ENCODE measurements around the gene ACTR3C.
"Not testable (repeated sequence)": the region's sequence is repeated elsewhere in the genome, so short reads cannot be mapped to it uniquely, and the experiment has no call there.

The ACTR3C gene

DNA sequence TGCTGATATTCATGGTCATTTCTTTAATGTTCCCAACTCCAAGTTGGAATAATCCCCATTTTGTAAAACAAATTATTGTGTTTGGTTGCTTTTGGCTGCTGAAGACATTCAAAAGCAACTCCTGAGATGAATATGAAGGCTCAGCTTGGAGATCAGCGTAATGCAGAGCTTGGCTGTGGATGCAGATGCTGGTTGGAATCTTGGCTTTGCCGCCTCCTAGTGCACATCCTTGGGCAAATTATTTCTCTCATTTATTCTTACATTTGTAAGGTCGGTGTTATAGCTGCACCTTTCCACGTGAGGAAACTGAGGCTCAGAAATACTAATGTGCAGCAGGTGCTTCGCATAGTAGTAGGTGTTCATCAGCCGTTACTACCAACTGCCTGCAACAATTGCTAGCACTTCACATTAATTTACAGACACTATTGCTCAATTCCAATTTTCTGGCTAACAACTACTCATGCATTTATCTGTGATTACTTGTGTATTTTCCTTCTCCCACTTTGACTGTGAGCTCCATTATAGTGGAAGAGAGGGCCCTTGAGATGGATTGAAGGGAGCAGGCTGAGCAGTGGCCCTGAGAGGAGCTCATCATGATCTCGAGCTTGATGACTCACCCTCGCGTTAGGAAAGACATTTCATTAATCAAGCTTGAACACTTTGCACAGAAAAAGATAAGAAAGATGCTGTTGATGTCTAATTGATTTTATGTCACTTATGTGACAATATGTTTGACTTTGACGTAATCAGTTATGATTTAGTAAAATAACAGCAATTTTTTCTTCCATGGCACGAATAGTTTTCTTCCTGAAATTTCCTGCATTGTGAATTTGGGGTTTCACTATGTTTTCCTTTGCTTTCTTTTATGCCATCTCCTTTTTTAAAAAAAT, 101.0 kb downstream of the ACTR3C start:
- not testable (repeated sequence) for FAIRE-seq; DNase-seq (ENCODE audit: extremely low spot score, insufficient read length, low read depth)

- FAIRE-seq; DNase-seq (ENCODE audit: extremely low spot score, insufficient read length, low read depth): not testable (repeated sequence)
Measured at GRCh38 chr7:150220673-150221181, 102.6 kb downstream of the ACTR3C start.

- DNase-seq (ENCODE audit: extremely low spot score, insufficient read length, low read depth); FAIRE-seq: not testable (repeated sequence)
Measured at GRCh38 chr7:150219941-150220658, 103.2 kb downstream of the ACTR3C start.

GRCh38 chr7:150206848-150207247, 116.5 kb downstream of the ACTR3C start:
- not testable (repeated sequence) for FAIRE-seq

DNA sequence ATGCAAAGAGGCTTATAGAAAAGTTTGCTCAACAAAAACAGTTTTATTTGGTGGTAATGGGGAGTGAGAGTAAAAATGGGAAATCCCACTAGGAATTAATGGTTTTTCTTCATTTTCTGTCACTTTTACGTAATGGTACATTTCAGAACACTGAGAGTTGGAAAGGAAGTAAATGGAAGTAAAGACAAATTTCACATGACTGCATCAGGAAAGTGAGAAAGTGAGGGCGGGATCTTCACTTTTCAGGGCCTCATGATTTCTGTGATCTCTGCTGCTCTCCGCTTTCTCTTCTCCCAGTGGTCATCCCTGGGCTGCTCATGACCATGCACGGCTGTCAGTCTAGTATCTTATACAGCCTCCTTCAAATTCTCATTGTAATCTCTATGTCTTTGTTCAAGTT, 117.5 kb downstream of the ACTR3C start:
- FAIRE-seq; DNase-seq (ENCODE audit: extremely low spot score, insufficient read length, low read depth): not testable (repeated sequence)

More at GRCh38 chr7:150206848-150207247, 116.5 kb downstream of the ACTR3C start:
- DNase-seq (ENCODE audit: extremely low spot score, insufficient read length, low read depth), result not testable (repeated sequence)

DNA sequence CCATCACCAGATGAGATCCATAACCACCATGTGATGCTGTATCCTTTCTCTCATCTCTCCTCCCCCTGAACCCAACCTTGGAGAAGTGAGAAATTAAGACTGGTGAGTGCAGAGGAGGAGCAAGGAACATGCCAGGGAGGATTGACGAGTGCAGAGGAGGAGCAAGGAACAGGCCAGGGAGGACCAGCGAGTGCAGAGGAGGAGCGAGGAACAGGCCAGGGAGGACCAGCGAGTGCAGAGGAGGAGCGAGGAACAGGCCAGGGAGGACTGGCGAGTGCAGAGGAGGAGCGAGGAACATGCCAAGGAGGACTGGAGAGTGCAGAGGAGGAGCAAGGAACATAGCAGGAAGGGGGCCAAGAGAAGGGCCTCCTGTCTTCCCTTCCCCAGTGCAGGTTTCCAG, 118.8 kb downstream of the ACTR3C start:
- DNase-seq (ENCODE audit: extremely low spot score, insufficient read length, low read depth); FAIRE-seq: not testable (repeated sequence)

DNA sequence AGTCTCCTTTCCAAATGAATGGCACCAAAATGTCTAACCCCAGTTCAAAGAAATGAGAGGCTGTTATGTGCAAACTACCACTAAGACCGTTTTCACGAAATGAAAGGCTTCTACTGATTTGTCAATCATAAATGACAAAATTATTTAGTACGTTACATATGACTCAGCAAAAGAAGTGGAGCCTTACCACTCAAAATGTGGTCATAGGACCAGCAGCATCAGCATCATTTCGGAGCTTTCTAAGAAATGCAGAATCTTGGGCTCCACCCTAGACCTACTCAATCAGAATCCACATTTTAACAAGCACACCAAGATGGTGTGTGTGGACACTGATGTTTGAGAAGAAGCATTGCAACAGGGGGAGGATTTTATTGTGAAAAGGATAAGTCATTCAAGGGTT, 120.5 kb downstream of the ACTR3C start:
- not testable (repeated sequence) for DNase-seq (ENCODE audit: extremely low spot score, insufficient read length, low read depth); FAIRE-seq

Measured in GM18507 (cell line).